Esophagus mucosa (tissue), 1 donor: ENCODE results near the gene MEGF9. TPM values are rescaled to one million over a fixed set of nuclear protein-coding genes. Genes with fewer than 3 reads are reported as not detected.
"Not testable (repeated sequence)": the region's sequence is repeated elsewhere in the genome, so short reads cannot be mapped to it uniquely, and the experiment has no call there.

Experiments used
- ATAC-seq: fragments of 200-7000 bp; cut with Tn5 transposase; one replicate; pipeline ENCODE4 v1.9.1; 2020
- total RNA-seq: library from RNA; stranded (reverse); gene quantifications from one replicate; pipeline ENCODE4 v1.2.4, GENCODE V29; 2023
- donor health status: DM: yes; HTN: yes; CAD: no.

The MEGF9 gene
- 9.8 TPM for total RNA-seq

- ATAC-seq: peak; percentile 97
Observed at GRCh38 chr9:120714088-120714845, at the start of gene MEGF9. Gene MEGF9, minus strand, starts transcription at chr9:120714470. Its CDS starts 112 bp downstream, at chr9:120714358.

DNA sequence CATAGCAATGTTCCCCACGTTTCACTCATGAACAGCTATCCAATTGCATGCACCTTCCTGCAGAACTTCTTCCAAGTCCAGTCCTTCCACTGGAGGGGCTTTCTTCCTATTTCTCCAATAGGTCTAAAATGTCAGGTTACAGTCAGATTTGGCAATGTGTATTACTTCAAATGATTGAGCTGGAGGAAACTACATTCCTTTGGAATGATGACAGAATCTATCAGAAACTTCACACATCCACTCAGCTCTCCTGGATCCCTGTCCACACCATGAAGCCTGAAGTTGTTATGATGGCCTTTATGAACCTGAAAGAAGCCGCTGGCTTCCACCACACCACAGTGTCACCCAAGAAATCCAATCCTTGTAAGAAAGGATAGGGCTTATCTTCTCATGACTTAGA, 46.7 kb upstream of the MEGF9 start:
- ATAC-seq: no peak

DNA sequence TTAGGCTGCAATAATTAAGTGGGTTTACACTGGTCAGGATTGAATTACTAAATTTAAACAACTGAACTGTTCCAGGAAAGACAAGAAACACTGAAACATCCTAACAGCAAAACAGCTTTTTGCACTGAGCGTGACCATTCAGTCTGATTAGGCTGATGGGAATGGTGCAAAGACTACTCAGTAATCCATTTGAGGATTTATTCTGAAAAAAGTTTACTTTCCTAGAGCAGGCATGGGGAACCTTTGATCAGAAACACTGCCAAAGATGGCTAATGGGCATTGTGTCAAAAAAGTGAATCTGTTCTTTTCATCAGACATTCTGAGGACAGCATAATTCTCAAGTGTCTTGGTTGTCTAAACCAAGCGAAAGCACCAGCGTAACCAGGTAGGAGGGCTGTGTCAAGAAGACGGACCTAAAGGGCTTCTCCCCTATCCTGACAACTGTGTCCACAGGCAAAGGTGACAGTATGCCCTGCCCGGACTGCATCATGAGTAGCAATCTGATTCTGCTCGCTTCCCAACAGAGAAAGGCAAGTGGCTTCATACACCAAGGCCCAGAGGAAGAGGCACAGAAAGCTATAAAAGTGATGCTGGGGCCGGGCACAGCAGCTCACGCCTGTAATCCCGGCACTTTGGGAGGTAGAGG, 45.6 kb upstream of the MEGF9 start:
- no peak for ATAC-seq

DNA sequence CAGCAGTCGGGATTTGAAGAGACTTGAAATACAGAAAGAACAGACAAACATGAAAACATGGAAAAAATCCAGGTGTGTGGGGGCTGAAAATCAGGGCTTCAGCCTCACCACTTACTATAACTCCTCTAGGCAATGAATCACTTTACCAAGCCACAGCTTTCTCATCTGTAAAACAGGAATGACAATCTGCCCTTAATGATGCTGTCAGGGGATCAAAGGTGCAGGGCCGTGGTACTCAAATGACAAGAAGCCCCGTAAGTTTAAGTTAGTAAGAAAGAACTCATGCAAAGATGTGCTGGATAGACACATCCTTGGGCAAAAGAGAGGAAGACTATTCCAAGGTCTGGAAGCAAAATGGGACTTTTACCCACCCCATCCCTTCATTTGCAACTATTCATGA, 44.3 kb upstream of the MEGF9 start:
- no peak for ATAC-seq

DNA sequence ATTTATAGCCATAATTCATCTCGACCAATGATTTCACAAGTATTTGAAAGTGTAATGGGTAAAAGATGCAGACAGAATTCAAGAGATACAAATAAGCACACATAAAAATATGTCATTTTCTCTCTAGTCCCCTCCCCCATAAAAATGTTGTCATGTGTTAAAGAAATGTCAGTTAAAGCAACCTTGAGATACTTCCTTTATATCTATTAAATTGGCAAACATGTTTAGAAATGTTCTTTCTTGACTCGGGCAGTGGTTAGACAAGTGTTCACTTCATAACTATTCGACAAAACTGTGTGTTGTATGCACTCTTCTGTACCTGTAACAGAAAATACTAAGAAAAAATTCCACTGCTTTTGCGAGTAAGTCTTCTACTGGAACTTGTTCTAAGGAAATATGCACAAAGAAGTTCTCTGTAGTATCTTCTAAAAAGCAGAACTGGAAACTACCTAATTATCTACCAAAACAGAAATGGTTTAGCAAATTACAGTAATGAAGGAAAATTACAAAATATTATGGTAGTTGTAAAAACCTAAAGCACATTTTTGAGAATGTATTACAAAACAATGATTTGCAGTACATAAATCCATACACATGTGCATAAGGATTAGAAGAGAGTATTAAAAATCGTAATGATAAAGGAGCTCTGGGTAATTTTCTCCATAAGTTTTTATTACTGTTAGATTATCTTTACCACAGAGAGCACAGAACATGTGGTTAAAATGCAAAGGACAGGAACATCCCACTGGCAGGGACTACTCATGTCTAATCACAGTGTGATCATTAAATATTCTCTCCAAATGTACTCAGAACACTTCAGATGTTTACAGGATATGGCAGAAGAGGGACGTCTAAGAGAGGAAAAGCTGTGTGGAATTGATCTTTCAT, 43.0 kb upstream of the MEGF9 start:
- ATAC-seq: no peak

DNA sequence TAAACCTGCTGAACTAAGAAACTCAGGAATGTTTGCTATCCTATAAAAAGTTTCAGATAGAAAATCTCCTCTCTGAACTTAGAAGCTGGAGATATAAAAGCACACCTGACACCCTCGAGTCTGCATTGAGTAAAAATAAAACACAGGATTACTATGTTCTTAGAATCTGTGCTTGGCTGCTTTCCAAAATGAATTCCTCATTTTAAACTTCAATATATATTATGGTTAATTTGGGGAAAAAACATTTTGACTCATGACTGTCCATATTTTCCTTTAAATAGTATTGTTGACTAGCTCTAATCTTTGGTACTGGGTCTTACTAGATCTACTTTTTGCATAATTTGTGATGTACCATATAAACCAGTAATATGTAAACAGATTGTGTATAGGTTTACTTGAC, 42.3 kb upstream of the MEGF9 start:
- no peak for ATAC-seq

DNA sequence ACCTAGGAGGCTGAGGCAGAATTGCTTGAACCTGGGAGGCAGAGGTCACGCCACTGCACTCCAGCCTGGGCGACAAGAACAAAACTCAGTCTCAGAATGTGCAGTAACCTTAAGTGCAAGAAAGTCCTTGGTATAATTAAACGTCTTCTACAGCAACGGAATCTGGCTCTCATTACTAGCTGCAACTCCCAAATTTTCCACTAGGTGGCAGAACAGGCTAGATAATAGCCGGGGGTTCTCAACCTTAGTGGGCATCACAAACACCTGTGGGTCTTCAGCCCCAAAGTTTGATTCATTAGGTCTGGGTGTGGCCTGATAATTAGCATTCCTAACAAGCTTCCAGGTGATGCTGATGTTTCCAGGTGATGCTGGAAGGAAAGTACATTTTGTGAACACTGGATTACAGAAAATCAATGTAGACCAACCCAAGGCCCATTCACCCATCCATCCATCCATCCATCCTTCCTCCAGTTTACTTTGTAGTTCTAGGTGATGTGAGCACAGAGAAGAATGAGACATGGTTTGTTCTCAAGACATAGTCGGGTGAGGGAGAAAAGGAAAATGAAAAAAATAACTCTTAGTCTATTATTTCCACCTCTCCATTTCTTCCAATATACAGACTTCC, 41.7 kb upstream of the MEGF9 start:
- ATAC-seq: peak; percentile 63

GRCh38 chr9:120755044-120755443, 40.8 kb upstream of the MEGF9 start:
- ATAC-seq: no peak

DNA sequence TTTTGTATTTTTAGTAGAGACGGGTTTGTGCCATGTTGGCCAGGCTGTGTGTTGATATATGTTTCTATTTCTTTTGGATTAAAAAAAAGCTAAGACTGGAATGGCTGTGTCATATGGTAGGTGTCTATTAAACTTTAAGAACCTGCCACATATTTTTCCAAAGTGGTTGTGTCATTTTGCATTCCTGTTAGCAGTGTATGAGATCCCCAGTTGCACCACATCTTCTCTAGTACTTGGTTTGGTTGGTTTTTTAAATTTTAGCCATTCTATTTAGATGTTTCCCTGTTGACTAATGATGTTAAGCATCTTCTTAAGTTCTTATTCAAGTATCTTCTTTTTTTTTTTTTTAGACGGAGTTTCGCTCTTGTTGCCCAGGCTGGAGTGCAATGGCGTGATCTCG, 36.2 kb upstream of the MEGF9 start:
- ATAC-seq: no peak

GRCh38 chr9:120746366-120746765, 32.1 kb upstream of the MEGF9 start:
- ATAC-seq: not testable (repeated sequence)

DNA sequence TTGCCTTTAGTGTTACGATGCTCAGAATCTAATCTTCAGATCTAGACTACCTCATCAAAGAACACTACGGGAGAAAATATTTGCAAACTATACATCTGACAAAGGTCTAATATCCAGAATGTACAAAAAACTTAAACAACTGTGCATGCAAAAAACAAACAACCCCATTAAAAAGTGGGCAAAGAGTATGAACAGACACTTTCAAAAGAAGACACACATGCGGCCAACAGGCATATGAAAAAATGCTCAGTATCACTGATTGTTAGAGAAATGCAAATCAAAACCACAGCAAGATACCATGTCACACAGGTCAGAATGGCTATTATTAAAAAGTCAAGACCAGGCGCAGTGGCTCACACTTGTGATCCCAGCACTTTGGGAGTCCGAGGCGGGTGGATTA, 31.0 kb upstream of the MEGF9 start:
- no peak for ATAC-seq

GRCh38 chr9:120742951-120743416, 28.7 kb upstream of the MEGF9 start:
- peak; percentile 88 for ATAC-seq

DNA sequence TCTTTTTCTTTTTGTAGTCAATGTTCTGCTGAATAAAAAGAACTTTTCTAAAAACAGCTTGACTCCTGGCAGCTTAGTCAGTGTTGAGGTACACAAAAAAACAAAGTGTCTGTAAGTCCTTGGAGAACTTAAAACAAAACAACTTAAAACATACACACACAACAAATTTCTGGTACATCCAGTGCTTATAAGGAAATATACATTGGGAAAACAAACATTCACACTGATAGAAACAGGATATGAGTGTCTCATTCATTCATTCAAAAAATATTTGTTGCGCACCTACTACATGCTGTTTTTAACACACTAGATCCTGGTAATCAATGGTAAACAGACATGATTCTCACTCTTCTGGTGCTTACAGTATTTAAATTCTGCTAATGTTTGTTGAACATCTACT, 27.4 kb upstream of the MEGF9 start:
- no peak for ATAC-seq

DNA sequence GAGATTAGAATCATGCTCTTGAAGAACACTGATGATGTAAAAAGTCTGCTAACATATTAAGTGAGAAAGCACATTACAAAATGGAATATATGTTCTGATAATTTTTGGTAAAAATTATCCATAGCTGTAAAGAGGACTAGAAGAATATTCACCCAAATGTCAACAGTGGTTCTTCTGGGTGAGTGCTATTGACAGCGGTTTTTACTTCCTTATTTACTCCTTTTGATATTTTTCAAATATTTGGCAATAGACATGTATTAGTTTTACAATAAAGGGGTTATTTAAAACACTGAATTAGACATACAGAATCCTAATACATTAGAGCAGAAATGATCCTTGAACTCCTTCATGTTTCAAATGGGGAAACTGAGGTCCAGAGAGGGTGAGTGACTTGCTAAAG, 26.9 kb upstream of the MEGF9 start:
- no peak for ATAC-seq

DNA sequence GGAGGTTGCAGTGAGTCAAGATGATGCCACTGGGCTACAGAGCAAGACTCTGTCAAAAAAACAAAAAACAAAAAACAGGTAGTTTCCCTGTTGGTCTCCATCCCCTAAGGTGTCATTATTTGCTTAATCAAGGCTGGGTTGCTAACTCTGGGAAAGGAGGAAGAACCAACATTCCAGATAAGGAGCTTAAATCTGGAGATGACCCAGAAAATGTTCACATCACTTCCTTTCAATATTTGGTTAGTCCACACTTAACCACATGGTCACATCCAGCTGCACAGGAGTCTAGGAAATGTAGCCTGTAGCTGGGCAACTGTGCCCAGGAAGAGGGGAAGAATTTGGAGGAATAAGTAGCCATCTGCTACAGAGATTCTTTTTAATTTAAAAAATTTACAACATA, 25.9 kb upstream of the MEGF9 start:
- no peak for ATAC-seq

- ATAC-seq: no peak
Observed at GRCh38 chr9:120737416-120738165, 23.3 kb upstream of the MEGF9 start.

- ATAC-seq: no peak
Observed at GRCh38 chr9:120736881-120737280, 22.6 kb upstream of the MEGF9 start.

DNA sequence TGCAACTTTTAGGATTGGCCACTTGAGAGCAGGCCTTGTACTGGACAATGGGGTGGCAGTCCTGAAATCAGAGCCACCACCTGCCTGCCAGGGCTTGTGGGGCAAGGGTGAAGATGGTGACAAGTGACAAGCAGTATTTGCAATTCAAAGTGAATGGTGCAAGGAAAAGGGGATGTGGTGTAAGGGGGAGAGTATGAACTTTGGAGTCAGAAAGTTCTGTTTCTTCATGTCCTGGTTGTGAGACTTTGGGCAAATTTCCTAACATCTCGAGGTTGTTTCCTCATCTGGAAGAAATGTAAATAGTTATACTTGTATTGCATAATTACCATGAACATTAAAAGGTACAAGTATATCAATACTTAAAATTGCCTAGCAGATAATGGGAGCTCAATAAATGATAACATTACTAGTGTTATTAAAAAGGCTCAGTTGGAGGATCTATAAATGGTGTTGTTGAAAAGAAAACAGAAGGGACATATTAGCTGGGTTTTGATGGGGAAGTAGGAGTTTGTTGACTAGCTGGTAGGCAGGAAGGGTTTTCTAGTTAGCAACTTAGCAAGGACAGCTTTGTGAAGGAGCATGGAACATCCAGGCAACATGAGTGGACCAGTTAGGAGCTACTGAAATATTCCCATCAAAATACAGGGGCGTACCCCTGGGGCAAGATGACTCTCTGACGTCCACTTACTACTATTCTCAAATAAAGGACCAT, 21.3 kb upstream of the MEGF9 start:
- ATAC-seq: no peak

- ATAC-seq: no peak
Observed at GRCh38 chr9:120734607-120735410, 20.5 kb upstream of the MEGF9 start.

- no peak for ATAC-seq
Observed at GRCh38 chr9:120733190-120733589, 18.9 kb upstream of the MEGF9 start.
